Hindlimb muscle (tissue), 1 donor: ENCODE results near the gene LRIG3. TPM values are rescaled to one million over a fixed set of nuclear protein-coding genes. Genes with fewer than 3 reads are reported as not detected.
"Not testable (repeated sequence)": the region's sequence is repeated elsewhere in the genome, so short reads cannot be mapped to it uniquely, and the experiment has no call there.

Experiments used
- DNase-seq: peaks from one replicate; pipeline ENCODE4 v3.0.0-alpha.2; 2013
- polyA plus RNA-seq: library from polyadenylated mRNA; unstranded; fragments of 120-200 nt; gene quantifications from one replicate; pipeline ENCODE4 v1.2.1, GENCODE V29; 2013; ENCODE audit not compliant: insufficient read length

LRIG3 gene
- polyA plus RNA-seq, 1 donor: 29.2 TPM

GRCh38 chr12:58897969-58898368 lies 22.3 kb downstream of the LRIG3 start:
- no peak for DNase-seq

GRCh38 chr12:58896278-58896677 lies 24.0 kb downstream of the LRIG3 start:
- no peak for DNase-seq

GRCh38 chr12:58895053-58895452 lies 25.3 kb downstream of the LRIG3 start:
- no peak for DNase-seq

DNA sequence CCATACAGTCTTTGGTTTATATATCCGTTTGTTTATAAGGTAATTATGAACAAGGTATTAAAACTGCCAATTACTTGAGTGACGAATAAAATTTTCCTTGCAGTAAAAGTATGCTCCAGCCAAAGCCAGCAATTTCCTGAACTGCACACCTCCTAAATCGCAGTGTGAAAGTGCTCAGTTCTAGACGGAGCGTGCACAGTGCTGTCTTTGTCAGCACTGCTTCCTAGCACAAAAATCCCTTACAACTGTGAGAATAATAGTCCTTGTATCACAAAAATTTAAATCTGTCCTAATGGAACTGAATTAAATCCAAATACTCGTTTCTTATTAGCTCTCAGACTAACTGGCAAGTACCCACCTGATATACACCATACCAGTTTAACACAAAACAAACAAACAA lies 26.3 kb downstream of the LRIG3 start:
- no peak for DNase-seq

GRCh38 chr12:58893495-58893894 lies 26.8 kb downstream of the LRIG3 start:
- no peak for DNase-seq

- DNase-seq: no peak
These were observed 30.7 kb downstream of the LRIG3 start for GRCh38 chr12:58889557-58889956.

GRCh38 chr12:58888131-58888783 lies 32.0 kb downstream of the LRIG3 start:
- DNase-seq: no peak

DNA sequence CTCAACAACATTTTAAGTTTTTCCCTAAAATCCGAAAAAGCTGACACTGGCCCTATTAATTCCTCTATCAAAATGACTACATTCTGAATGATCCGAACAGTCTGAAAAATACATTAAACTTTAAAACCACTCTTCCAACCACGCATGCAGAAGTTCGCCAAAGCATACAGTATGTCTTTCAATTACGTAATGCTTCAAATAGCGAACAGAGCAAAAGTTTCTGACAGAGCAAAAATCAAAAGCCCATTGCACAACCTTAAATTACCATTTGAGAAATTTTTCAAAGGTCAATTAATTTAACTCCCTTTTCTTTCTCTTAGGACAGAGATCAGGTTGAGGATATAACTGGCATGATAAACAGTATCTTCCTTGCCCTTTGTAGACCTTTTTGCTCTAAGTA lies 33.2 kb downstream of the LRIG3 start:
- DNase-seq: no peak

DNA sequence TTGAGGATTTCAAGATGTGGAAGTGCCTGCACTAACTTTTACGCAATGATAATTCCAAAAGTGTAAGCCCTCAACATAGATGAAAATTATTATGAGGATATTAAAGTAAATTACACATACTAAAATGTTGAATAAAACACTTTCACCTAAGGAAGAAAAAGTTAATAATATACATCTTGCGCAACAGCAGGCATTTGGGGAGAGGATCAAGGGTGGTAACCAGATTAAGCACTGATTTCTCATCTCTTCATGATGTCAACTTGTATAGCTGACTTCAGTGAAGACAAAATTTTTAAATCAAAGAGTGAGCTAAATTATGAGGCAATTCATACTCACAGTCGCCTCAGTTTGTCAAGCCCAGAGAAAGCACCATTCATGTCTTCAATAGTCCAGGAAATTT lies 33.8 kb downstream of the LRIG3 start:
- no peak for DNase-seq

DNA sequence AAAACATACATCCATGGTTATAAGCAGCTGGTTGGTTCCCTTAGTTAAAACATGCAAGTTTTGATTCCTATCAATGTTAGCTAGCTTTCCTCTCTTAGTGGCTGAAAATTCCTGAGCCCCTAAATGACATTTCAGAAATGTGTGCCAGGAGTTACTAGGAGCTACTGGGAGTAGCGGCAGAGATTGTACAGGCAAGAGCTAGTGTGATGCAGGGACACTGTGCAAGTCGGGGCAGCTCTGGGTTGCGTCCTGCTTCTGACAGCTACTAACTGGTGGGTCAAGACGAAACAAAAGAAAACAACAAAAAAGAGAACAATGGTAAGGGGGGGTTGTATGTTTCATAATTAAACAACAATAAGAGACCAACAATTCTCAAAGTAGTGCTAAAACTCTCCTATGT lies 35.4 kb downstream of the LRIG3 start:
- no peak for DNase-seq

DNA sequence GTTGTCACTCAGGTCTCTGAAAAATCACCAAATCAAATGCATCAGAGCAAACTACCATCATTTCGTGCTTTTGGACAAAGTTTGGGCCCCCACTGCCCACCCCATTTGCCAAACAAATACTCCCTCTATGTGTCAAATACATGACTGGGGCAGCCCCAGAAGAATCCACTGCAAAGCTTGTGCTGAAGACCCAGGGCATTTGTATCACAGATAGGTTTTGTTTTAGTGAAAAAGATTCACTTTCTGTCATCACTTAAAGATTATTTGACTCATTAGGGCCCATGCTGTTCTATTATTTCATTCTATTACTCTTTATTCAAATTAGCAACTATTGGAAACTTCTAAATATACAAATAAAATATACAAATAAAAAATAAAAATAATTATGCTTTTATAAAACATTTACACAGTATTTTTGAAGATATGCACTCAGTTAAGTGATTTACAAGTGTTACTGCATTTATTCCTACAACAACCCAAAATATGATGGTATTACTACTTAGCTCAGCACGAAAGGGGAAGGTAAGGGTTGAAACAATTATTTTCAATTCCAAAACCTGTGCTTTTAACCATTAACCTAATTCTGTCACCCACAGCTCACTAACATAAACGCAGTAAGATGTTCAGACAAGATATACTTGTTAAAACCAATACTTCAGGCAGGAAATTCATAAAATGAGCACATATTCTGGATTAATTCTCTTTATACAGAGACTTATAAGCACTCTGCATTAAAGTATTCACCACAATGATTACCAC lies 36.5 kb downstream of the LRIG3 start:
- DNase-seq: no peak

GRCh38 chr12:58882826-58883225 lies 37.5 kb downstream of the LRIG3 start:
- no peak for DNase-seq

- peak; percentile 71 for DNase-seq
These were observed 38.5 kb downstream of the LRIG3 start for GRCh38 chr12:58881816-58882215.

DNA sequence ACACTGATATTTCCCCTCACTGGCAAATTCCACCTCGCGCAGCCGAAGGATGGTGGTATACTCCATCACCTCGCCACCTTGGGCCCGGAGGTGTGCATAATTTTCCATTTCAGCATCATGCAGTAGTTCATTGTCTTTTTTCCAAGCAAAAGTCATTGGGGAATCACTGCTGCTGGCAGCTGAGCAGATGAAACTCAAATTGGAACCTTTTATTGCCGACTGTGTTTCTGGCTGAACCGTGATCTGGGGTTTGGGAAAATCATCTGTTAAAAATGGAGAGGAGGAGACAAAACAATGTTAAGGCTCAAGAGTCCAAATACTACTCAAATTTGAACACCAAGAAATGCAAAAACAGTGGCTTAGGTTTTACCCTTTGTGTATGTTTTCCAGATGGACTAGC lies 39.7 kb downstream of the LRIG3 start:
- peak; percentile 72 for DNase-seq

DNA sequence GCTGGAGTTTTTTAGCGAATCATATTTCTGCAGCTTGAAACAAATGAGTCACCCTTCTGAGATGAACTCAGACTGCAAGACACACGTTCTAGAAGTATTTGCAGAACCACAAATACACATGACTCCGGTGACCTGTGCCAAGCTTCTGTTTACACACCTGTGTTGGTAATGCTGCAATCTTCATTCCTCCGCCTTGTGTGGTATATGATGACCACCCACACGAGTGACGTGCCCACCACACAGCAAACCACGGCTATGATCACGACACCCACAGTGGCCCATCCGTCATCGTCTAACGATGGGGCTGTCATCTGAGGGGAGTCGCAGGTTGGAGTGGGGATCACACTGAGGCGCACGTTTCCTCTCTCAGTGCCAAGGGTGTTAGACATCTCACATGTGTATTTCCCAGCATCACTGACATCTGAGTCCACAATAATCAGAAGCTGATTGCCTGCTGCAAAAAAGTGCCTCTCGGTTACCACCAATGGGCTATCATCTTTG lies 43.0 kb downstream of the LRIG3 start:
- no peak for DNase-seq

- no peak for DNase-seq
These were observed 46.8 kb downstream of the LRIG3 start for GRCh38 chr12:58873496-58873895.

- DNase-seq: no peak
These were observed 48.7 kb downstream of the LRIG3 start for GRCh38 chr12:58871556-58871955.

DNA sequence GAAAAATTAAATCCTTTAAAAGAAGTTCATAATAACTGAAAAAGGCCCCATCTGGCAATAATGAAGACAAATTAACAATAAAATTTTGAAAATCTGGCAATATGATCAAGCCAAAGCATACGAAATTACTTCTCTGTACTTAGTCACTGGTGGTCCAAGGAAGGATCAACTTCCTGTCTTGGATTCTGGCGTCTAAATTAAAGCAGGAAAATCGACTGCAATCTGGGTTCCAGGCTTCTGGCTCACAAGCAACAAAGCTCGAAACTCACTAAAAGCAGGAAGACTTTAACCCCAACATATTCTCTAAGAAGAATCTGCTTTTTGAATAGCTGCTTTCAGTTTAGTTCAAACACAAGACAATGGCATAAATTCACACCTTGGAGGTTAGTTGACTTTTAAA lies 49.7 kb downstream of the LRIG3 start:
- no peak for DNase-seq

- DNase-seq: no peak
These were observed 59.5 kb downstream of the LRIG3 start for GRCh38 chr12:58860788-58861240.

DNA sequence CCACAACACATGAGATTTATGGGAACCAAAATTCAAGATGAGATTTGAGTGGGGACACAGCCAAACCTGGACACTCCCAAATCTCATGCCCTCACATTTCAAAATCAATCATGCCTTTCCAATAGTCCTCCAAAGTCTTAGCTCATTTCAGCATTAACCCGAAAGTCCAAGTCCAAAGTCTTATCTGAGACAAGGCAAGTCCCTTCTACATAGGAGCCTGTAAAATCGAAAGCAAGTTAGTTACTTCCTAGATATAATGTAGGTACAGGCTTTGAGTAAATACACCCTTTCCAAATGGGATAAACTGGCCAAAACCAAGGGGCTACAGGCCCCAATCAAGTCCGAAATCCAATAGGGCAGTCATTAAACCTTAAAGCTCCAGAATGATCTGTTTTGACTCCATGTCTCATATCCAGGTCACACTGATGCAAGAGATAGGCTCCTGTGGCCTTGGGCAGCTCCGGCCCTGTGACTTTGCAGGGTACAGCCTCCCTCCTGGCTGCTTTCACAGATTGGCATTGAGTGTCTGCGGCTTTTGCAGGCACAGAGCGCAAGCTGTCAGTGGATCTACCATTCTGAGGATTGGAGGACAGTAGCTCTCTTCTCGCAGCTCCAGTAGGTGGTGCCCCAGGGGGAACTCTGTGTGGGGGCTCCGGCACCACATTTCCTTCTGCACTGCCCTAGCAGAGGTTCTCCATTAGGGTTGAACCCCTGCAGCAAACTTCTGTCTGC lies 60.1 kb downstream of the LRIG3 start:
- DNase-seq: no peak

DNA sequence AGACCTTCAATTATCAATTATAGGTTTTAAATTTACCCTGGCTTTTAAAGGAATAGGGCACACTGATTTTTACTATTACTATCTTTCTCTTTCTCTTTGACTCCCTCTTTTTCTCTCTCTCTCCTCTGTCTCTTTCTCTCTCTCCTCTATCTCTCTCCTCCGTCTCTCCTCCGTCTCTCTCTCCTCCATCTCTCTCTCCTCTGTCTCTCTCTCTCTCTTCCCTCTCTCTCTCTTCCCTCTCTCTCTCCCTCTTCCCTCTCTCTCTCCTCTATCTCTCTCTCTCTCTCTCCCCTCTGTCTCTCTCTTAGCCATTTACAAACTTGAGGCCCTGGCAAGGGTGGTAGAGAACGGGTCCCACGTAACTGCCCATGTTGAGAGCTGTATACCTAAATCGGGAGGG lies 62.3 kb downstream of the LRIG3 start:
- no peak for DNase-seq

- DNase-seq: not testable (repeated sequence)
These were observed 63.1 kb downstream of the LRIG3 start for GRCh38 chr12:58857206-58857605.

- not testable (repeated sequence) for DNase-seq
These were observed 64.7 kb downstream of the LRIG3 start for GRCh38 chr12:58855630-58856029.
